ENCODE data around the gene PCDHB8. TPM values are rescaled to one million over a fixed set of nuclear protein-coding genes. Genes with fewer than 3 reads are reported as not detected.
A peak's percentile ranks its signal among the peaks of the same experiment; 100 is the strongest.
"Not testable (repeated sequence)": the region's sequence is repeated elsewhere in the genome, so short reads cannot be mapped to it uniquely, and the experiment has no call there.

PCDHB8 gene
- total RNA-seq, 1 donor from 2014 or later, result under 0.01 TPM

DNA sequence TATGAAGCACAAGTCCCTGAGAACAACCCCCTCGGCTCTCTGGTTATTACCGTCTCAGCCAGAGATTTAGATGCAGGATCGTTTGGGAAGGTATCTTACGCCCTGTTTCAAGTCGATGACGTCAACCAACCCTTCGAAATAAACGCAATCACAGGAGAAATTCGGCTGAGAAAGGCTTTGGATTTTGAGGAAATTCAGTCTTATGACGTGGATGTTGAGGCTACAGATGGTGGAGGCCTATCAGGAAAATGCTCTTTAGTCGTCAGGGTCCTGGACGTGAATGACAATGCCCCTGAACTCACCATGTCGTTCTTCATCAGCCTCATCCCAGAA is 26.6 kb upstream of the PCDHB8 start:
- DNase-seq (ENCODE audit: low read depth) (no peak), FAIRE-seq (no peak)
- Histone ChIP-seq H3K27me3 (ENCODE audit: control insufficient read depth, insufficient read depth, low read length) (no peaks in the 10 kb centered on the region), H3K36me3 (ENCODE audit: control insufficient read depth, insufficient read depth, low read length) (no peaks in the 10 kb centered on the region), H3K4me3 (ENCODE audit: low read depth, low read length) (no peak overlapping the region)
- TF ChIP-seq, protein P1, sequence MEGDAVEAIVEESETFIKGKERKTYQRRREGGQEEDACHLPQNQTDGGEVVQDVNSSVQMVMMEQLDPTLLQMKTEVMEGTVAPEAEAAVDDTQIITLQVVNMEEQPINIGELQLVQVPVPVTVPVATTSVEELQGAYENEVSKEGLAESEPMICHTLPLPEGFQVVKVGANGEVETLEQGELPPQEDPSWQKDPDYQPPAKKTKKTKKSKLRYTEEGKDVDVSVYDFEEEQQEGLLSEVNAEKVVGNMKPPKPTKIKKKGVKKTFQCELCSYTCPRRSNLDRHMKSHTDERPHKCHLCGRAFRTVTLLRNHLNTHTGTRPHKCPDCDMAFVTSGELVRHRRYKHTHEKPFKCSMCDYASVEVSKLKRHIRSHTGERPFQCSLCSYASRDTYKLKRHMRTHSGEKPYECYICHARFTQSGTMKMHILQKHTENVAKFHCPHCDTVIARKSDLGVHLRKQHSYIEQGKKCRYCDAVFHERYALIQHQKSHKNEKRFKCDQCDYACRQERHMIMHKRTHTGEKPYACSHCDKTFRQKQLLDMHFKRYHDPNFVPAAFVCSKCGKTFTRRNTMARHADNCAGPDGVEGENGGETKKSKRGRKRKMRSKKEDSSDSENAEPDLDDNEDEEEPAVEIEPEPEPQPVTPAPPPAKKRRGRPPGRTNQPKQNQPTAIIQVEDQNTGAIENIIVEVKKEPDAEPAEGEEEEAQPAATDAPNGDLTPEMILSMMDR (IDR thresholded peaks at IDR 0.05; ENCODE audit: insufficient read depth, low read length, severe bottlenecking), result no peak

DNA sequence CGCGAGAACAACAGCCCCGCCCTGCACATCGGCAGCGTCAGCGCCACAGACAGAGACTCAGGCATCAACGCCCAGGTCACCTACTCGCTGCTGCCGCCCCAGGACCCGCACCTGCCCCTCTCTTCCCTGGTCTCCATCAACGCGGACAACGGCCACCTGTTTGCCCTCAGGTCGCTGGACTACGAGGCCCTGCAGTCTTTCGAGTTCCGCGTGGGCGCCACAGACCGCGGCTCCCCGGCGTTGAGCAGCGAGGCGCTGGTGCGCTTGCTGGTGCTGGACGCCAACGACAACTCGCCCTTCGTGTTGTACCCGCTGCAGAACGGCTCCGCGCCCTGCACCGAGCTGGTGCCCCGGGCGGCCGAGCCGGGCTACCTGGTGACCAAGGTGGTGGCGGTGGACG is 26.0 kb upstream of the PCDHB8 start:
- DNase-seq (ENCODE audit: low read depth); H3K4me3 ChIP-seq (ENCODE audit: low read depth, low read length); H3K27me3 ChIP-seq (ENCODE audit: control insufficient read depth, insufficient read depth, low read length); H3K36me3 ChIP-seq (ENCODE audit: control insufficient read depth, insufficient read depth, low read length); FAIRE-seq: not testable (repeated sequence)

DNA sequence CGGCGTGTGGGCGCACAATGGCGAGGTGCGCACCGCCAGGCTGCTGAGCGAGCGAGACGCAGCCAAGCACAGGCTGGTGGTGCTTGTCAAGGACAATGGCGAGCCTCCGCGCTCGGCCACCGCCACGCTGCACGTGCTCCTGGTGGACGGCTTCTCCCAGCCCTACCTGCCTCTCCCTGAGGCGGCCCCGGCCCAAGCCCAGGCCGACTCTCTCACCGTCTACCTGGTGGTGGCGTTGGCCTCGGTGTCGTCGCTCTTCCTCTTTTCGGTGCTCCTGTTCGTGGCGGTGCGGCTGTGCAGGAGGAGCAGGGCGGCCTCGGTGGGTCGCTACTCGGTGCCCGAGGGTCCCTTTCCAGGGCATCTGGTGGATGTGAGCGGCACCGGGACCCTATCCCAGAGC is 25.5 kb upstream of the PCDHB8 start:
- FAIRE-seq; H3K36me3 ChIP-seq (ENCODE audit: control insufficient read depth, insufficient read depth, low read length); H3K27me3 ChIP-seq (ENCODE audit: control insufficient read depth, insufficient read depth, low read length); H3K4me3 ChIP-seq (ENCODE audit: low read depth, low read length); DNase-seq (ENCODE audit: low read depth): not testable (repeated sequence)

DNA sequence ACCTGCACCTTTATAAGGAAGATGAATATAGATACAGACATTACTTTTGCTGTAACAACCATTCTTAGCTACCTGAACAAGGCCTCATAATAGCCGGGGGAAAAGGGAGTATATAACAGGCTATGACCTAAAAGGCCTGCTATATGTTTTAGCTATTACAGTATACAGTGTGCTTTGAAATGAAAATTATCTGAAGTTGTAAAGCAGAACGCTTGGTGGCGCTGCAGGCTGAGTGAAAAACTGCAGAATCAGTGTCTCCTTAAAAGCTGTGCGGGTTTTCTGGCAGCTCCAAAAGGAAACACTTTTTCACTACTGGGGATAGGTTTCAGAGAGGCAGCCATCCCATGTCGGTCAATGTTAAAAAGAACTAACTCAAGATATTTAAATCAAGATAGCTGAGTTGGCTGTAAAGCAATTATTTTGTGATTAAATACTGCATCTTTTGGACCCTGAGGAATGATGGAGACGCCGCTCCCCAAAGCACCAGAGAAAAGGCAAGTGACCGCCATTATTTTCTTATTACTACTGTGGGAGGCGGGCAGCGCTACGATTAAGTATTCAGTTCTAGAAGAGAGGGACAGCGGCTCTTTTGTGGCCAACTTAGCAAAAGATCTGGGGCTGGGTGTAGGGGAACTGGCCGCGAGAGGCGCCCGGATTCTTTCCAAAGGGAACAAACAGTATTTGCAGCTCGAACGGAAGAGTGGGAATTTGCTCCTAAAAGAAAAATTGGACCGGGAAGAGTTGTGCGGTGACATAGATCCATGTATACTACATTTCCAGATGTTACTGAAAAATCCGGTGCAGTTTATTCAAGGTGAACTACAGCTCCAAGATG is 21.8 kb upstream of the PCDHB8 start:
- Histone ChIP-seq H3K36me3 (ENCODE audit: control insufficient read depth, insufficient read depth, low read length) (no peaks in the 10 kb centered on the region), H3K4me3 (ENCODE audit: low read depth, low read length) (no peak overlapping the region), H3K27me3 (ENCODE audit: control insufficient read depth, insufficient read depth, low read length) (no peaks in the 10 kb centered on the region)
- TF ChIP-seq, protein P1 (IDR thresholded peaks at IDR 0.05; ENCODE audit: insufficient read depth, low read length, severe bottlenecking), result no peak
- DNase-seq (ENCODE audit: low read depth) (no peak), FAIRE-seq (no peak)

DNA sequence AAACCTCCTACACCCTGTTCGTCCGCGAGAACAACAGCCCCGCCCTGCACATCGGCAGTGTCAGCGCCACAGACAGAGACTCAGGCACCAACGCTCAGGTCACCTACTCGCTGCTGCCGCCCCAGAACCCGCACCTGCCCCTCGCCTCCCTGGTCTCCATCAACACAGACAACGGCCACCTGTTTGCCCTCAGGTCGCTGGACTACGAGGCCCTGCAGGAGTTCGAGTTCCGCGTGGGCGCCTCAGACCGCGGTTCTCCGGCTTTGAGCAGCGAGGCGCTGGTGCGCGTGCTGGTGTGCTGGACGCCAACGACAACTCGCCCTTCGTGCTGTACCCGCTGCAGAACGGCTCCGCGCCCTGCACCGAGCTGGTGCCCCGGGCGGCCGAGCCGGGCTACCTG is 20.2 kb upstream of the PCDHB8 start:
- H3K4me3 ChIP-seq (ENCODE audit: low read depth, low read length); H3K27me3 ChIP-seq (ENCODE audit: control insufficient read depth, insufficient read depth, low read length); H3K36me3 ChIP-seq (ENCODE audit: control insufficient read depth, insufficient read depth, low read length); FAIRE-seq; DNase-seq (ENCODE audit: low read depth): not testable (repeated sequence)

DNA sequence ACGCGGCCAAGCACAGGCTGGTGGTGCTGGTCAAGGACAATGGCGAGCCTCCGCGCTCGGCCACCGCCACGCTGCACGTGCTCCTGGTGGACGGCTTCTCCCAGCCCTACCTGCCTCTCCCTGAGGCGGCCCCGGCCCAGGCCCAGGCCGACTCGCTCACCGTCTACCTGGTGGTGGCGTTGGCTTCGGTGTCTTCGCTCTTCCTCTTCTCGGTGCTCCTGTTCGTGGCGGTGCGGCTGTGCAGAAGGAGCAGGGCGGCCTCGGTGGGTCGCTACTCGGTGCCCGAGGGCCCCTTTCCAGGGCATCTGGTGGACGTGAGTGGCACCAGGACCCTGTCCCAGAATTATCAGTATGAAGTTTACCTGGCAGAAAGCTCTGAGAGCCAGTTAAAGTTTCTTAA is 19.7 kb upstream of the PCDHB8 start:
- FAIRE-seq; DNase-seq (ENCODE audit: low read depth); H3K36me3 ChIP-seq (ENCODE audit: control insufficient read depth, insufficient read depth, low read length); H3K27me3 ChIP-seq (ENCODE audit: control insufficient read depth, insufficient read depth, low read length); H3K4me3 ChIP-seq (ENCODE audit: low read depth, low read length): not testable (repeated sequence)

DNA sequence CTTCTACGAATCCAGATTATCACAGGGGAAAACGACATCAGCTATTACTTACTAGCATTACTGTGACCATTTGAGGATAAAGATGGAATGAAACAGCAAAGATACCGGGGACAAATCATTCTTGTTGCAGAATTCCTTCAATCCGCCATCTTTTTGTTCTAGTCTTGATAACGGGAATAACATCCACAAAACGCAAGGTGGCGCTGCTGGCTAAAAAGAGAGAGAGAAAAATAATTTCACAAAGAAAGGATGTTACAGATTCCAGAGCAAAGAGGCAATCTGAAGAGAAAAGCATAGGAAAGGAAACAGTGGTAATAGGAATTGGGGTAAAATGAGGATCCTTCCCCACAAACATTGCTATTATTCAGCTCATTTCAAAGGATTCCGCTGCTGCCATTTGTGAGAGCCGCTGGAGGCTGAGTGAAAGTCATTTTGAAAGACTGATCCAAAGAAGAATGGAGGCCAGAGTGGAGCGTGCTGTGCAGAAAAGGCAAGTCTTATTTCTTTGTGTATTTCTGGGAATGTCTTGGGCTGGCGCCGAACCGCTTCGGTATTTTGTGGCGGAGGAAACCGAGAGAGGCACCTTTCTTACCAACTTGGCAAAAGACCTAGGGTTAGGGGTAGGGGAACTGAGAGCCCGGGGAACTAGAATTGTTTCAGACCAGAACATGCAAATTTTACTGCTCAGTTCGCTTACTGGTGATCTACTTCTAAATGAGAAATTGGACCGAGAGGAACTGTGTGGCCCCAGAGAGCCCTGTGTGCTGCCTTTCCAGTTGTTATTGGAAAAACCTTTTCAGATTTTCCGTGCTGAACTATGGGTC is 5.0 kb upstream of the PCDHB8 start, which contains the start of gene PCDHB7:
Gene PCDHB7, plus strand, starts transcription at position 264 of the 824 bp plus-strand sequence. Its CDS starts 192 bp downstream, at position 456.
- Histone ChIP-seq H3K27me3 (ENCODE audit: control insufficient read depth, insufficient read depth, low read length) (no peaks in the 10 kb centered on the region), H3K4me3 (ENCODE audit: low read depth, low read length) (no peak within 1 kb of the TSS), H3K36me3 (ENCODE audit: control insufficient read depth, insufficient read depth, low read length) (no peaks in the 10 kb centered on the region)
- no peak for FAIRE-seq
- no peak for DNase-seq (ENCODE audit: low read depth)
- TF ChIP-seq, protein P1 (IDR thresholded peaks at IDR 0.05; ENCODE audit: insufficient read depth, low read length, severe bottlenecking), result peak; percentile 23

DNA sequence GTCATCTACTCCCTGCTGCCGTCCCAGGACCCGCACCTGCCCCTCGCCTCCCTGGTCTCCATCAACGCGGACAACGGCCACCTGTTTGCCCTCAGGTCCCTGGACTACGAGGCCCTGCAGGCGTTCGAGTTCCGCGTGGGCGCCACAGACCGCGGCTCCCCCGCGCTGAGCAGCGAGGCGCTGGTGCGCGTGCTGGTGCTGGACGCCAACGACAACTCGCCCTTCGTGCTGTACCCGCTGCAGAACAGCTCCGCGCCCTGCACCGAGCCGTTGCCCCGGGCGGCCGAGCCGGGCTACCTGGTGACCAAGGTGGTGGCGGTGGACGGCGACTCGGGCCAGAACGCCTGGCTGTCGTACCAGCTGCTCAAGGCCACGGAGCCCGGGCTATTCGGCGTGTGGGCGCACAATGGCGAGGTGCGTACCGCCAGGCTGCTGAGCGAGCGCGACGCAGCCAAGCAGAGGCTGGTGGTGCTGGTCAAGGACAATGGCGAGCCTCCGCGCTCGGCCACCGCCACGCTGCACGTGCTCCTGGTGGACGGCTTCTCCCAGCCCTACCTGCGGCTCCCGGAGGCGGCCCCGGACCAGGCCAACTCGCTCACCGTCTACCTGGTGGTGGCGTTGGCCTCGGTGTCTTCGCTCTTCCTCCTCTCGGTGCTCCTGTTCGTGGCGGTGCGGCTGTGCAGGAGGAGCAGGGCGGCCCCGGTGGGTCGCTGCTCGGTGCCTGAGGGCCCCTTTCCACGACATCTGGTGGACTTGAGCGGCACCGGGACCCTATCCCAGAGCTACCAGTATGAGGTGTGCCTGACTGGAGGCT is 3.1 kb upstream of the PCDHB8 start:
- DNase-seq (ENCODE audit: low read depth); H3K27me3 ChIP-seq (ENCODE audit: control insufficient read depth, insufficient read depth, low read length); H3K4me3 ChIP-seq (ENCODE audit: low read depth, low read length); H3K36me3 ChIP-seq (ENCODE audit: control insufficient read depth, insufficient read depth, low read length); FAIRE-seq: not testable (repeated sequence)

Data from bronchial epithelial cell (primary cell).